Measurements from ENCODE around the gene NXPH4. TPM values are rescaled to one million over a fixed set of nuclear protein-coding genes. Genes with fewer than 3 reads are reported as not detected.
A peak's percentile ranks its signal among the peaks of the same experiment; 100 is the strongest.

Gene NXPH4
- total RNA-seq, 3 donors from 2014 or later = 0.25 TPM; not detected in 2

GRCh38 chr12:57224973-57225679, 8.5 kb downstream of the NXPH4 start:
- ATAC-seq (peak; percentile 81), DNase-seq (peak in 2 of 3 donors; percentile 69 to 83)
- Histone ChIP-seq H3K36me3 (ENCODE audit: low read depth) (no peaks in the 10 kb centered on the region), H3K9me3 (no peaks in the 10 kb centered on the region), H3K4me3 (no peak overlapping the region), H3K4me1 (ENCODE audit: low read depth) (peaks cover 18% of the 10 kb centered on the region)
- peak; percentile 84 for TF ChIP-seq CTCF (IDR thresholded peaks at IDR 0.05)
- intact Hi-C loops (cut with DNase I, micrococcal nuclease) = no loop called here

- Histone ChIP-seq H3K9me3 (no peaks in the 10 kb centered on the region), H3K4me1 (ENCODE audit: low read depth) (peaks cover 23% of the 10 kb centered on the region), H3K36me3 (ENCODE audit: low read depth) (no peaks in the 10 kb centered on the region), H3K4me3 (no peak overlapping the region)
- no peak for ATAC-seq
- DNase-seq = no peak
- intact Hi-C loops (cut with DNase I, micrococcal nuclease) = no loop called here
- no peak for TF ChIP-seq CTCF (IDR thresholded peaks at IDR 0.05)
Observed at GRCh38 chr12:57225680-57226210, 9.2 kb downstream of the NXPH4 start.

GRCh38 chr12:57226588-57227314, 10.2 kb downstream of the NXPH4 start:
- no peak for ATAC-seq
- intact Hi-C loops (cut with DNase I, micrococcal nuclease) = no loop called here
- no peaks in the 10 kb centered on the region for H3K9me3 ChIP-seq
- no peaks in the 10 kb centered on the region for H3K36me3 ChIP-seq (ENCODE audit: low read depth)
- no peak overlapping the region for H3K4me3 ChIP-seq
- H3K4me1 ChIP-seq (ENCODE audit: low read depth) = peaks cover 24% of the 10 kb centered on the region
- TF ChIP-seq CTCF (IDR thresholded peaks at IDR 0.05) = no peak
- no peak for DNase-seq

- no peak for DNase-seq
- intact Hi-C loops (cut with DNase I, micrococcal nuclease) = no loop called here
- no peak for TF ChIP-seq CTCF (IDR thresholded peaks at IDR 0.05)
- Histone ChIP-seq H3K4me1 (ENCODE audit: low read depth) (peaks cover 24% of the 10 kb centered on the region), H3K4me3 (no peak overlapping the region), H3K36me3 (ENCODE audit: low read depth) (no peaks in the 10 kb centered on the region), H3K9me3 (no peaks in the 10 kb centered on the region)
- peak; percentile 40 for ATAC-seq
Observed at GRCh38 chr12:57227315-57228115, 10.9 kb downstream of the NXPH4 start.

GRCh38 chr12:57229046-57229633, 12.5 kb downstream of the NXPH4 start:
- no peak for DNase-seq

More at GRCh38 chr12:57229046-57229633, 12.5 kb downstream of the NXPH4 start:
- TF ChIP-seq CTCF (IDR thresholded peaks at IDR 0.05) = no peak
- Histone ChIP-seq H3K4me3 (peak overlapping the region; percentile 44), H3K9me3 (no peaks in the 10 kb centered on the region), H3K36me3 (ENCODE audit: low read depth) (no peaks in the 10 kb centered on the region), H3K4me1 (ENCODE audit: low read depth) (peaks cover 24% of the 10 kb centered on the region)
- intact Hi-C loops (cut with DNase I, micrococcal nuclease) = no loop called here
- ATAC-seq = no peak

Data from mucosa of descending colon (tissue), 3 donors.